NB4 (cell line): Measurements from ENCODE around the gene NBPF3.

Experiments used
- DNase-seq: peaks from one replicate; pipeline ENCODE4 v3.0.0; 2010; ENCODE audit warnings: low read depth
- H3K4me3 ChIP-seq: one replicate; pipeline ENCODE4 v1.5.1; 2011; ENCODE audit warnings: mild to moderate bottlenecking, low read depth, low read length, moderate library complexity
- CTCF ChIP-seq: IDR thresholded peaks from one replicate; pipeline ENCODE4 v1.5.1; 2012; ENCODE audit warnings: low read depth, low read length
- MAX ChIP-seq: IDR thresholded peaks from 2 replicates; pipeline ENCODE4 v1.6.1; 2011; ENCODE audit warnings: low read depth, low read length
- MYC ChIP-seq: IDR thresholded peaks from 2 replicates; pipeline ENCODE4 v1.6.1; 2011; ENCODE audit warnings: low read depth, low read length
- POLR2A ChIP-seq: IDR thresholded peaks from 2 replicates; pipeline ENCODE4 v1.6.1; 2011; ENCODE audit warnings: mild to moderate bottlenecking; ENCODE audit not compliant: insufficient read length; ENCODE audit errors: extremely low read depth

Gene NBPF3

GRCh38 chr1:21507511-21508270, 67.8 kb downstream of the NBPF3 start:
- no peak for TF ChIP-seq CTCF
- no peak for TF ChIP-seq MAX
- no peak for TF ChIP-seq POLR2A
- no peak for TF ChIP-seq MYC
- H3K4me3 ChIP-seq, result no peak overlapping the region
- DNase-seq, result no peak

GRCh38 chr1:21508580-21509350, 68.8 kb downstream of the NBPF3 start:
- no peak overlapping the region for H3K4me3 ChIP-seq
- peak; percentile 63 for DNase-seq
- TF ChIP-seq CTCF (peak; percentile 28), MYC (no peak)

- DNase-seq, result no peak
- no peak within 1 kb of the TSS for H3K4me3 ChIP-seq
Observed at GRCh38 chr1:21509351-21510112, 69.6 kb downstream of the NBPF3 start, which contains the start of gene ALPL. Gene ALPL, plus strand, starts transcription at chr1:21509423. Its CDS starts 44,659 bp downstream, at chr1:21554082.

GRCh38 chr1:21510113-21510493, 70.2 kb downstream of the NBPF3 start:
- peak; percentile 16 for DNase-seq
- no peak overlapping the region for H3K4me3 ChIP-seq
- TF ChIP-seq CTCF, result no peak
- TF ChIP-seq POLR2A, result no peak
- no peak for TF ChIP-seq MAX
- no peak for TF ChIP-seq MYC

More at GRCh38 chr1:21509351-21510112, 69.6 kb downstream of the NBPF3 start, which contains the start of gene ALPL:
- TF ChIP-seq CTCF (no peak), MYC (no peak), POLR2A (no peak)

- peak; percentile 30 for DNase-seq
- H3K4me3 ChIP-seq, result no peak overlapping the region
- TF ChIP-seq CTCF, result peak; percentile 31
- TF ChIP-seq POLR2A, result no peak
- no peak for TF ChIP-seq MYC
- TF ChIP-seq MAX, result no peak
Observed at GRCh38 chr1:21510885-21511578, 71.1 kb downstream of the NBPF3 start.
